Mesendoderm (in vitro differentiated cells): ENCODE results near the gene MCM7.
A peak's percentile ranks its signal among the peaks of the same experiment; 100 is the strongest.
"Not testable (repeated sequence)": the region's sequence is repeated elsewhere in the genome, so short reads cannot be mapped to it uniquely, and the experiment has no call there.

Experiments used
- DNase-seq: peaks from one replicate; pipeline ENCODE4 v3.0.0; 2013
- H2AK5ac ChIP-seq: 2 replicates; pipeline ENCODE4 v1.6.1; 2013; ENCODE audit warnings: low read length, inconsistent platforms
- H2BK120ac ChIP-seq: 2 replicates; pipeline ENCODE4 v1.6.1; 2013; ENCODE audit warnings: low read depth, mild to moderate bottlenecking, low read length, moderate library complexity, mixed read lengths
- H2BK15ac ChIP-seq: replicated peaks from 2 replicates; pipeline ENCODE4 v1.6.1; 2013; ENCODE audit warnings: low read depth, mild to moderate bottlenecking, moderate library complexity
- H2BK5ac ChIP-seq: 2 replicates; pipeline ENCODE4 v1.6.1; 2013; ENCODE audit warnings: low read length, inconsistent platforms
- H3K18ac ChIP-seq: 2 replicates; pipeline ENCODE4 v1.6.1; 2013; ENCODE audit warnings: mild to moderate bottlenecking, low read length, mixed read lengths
- H3K23ac ChIP-seq: one replicate; pipeline ENCODE4 v1.6.1; 2013; ENCODE audit warnings: low read length
- H3K27ac ChIP-seq: 2 replicates; pipeline ENCODE4 v1.5.1; 2013; ENCODE audit warnings: low read depth, mild to moderate bottlenecking, inconsistent platforms, low read length, moderate library complexity
- H3K27me3 ChIP-seq: 2 replicates; pipeline ENCODE4 v1.6.1; 2013; ENCODE audit warnings: low read length, control low read depth, mild to moderate bottlenecking, inconsistent platforms; ENCODE audit not compliant: insufficient read depth, poor library complexity
- H3K36me3 ChIP-seq: 2 replicates; pipeline ENCODE4 v1.6.1; 2013; ENCODE audit warnings: low read length, inconsistent platforms; ENCODE audit not compliant: control insufficient read depth, insufficient read depth
- H3K4ac ChIP-seq: one replicate; pipeline ENCODE4 v1.6.1; 2013; ENCODE audit warnings: low read depth, mild to moderate bottlenecking, low read length, moderate library complexity
- H3K4me1 ChIP-seq: 2 replicates; pipeline ENCODE4 v1.6.1; 2013; ENCODE audit warnings: low read depth, low read length, inconsistent platforms; ENCODE audit not compliant: control insufficient read depth
- H3K4me2 ChIP-seq: 2 replicates; pipeline ENCODE4 v1.6.1; 2013; ENCODE audit warnings: low read length
- H3K4me3 ChIP-seq: 2 replicates; pipeline ENCODE4 v1.5.1; 2013; ENCODE audit warnings: mild to moderate bottlenecking, low read length
- H3K56ac ChIP-seq: one replicate; pipeline ENCODE4 v1.6.1; 2013; ENCODE audit warnings: low read length
- H3K79me1 ChIP-seq: 2 replicates; pipeline ENCODE4 v1.6.1; 2013; ENCODE audit warnings: low read length, inconsistent platforms
- H3K79me2 ChIP-seq: 2 replicates; pipeline ENCODE4 v1.6.1; 2013; ENCODE audit warnings: mild to moderate bottlenecking, low read length; ENCODE audit not compliant: control insufficient read depth, insufficient read depth
- H3K9ac ChIP-seq: 2 replicates; pipeline ENCODE4 v1.6.1; 2013; ENCODE audit warnings: low read length, inconsistent platforms
- H4K5ac ChIP-seq: one replicate; pipeline ENCODE4 v1.6.1; 2013; ENCODE audit warnings: low read length
- H4K8ac ChIP-seq: one replicate; pipeline ENCODE4 v1.6.1; 2013; ENCODE audit warnings: low read depth, mild to moderate bottlenecking, control low read depth, low read length, moderate library complexity
- WGBS: extraction: QIAGEN DNeasy Blood & Tissue Kit; methylation state at CpG from one replicate; pipeline ENCODE4 v1.1.7; 2013; ENCODE audit warnings: low lambda C conversion rate, missing lambda C conversion rate; ENCODE audit not compliant: insufficient coverage; ENCODE audit errors: extremely low coverage; 5-methylcytosine and 5-hydroxymethylcytosine counted together

MCM7 gene

DNA sequence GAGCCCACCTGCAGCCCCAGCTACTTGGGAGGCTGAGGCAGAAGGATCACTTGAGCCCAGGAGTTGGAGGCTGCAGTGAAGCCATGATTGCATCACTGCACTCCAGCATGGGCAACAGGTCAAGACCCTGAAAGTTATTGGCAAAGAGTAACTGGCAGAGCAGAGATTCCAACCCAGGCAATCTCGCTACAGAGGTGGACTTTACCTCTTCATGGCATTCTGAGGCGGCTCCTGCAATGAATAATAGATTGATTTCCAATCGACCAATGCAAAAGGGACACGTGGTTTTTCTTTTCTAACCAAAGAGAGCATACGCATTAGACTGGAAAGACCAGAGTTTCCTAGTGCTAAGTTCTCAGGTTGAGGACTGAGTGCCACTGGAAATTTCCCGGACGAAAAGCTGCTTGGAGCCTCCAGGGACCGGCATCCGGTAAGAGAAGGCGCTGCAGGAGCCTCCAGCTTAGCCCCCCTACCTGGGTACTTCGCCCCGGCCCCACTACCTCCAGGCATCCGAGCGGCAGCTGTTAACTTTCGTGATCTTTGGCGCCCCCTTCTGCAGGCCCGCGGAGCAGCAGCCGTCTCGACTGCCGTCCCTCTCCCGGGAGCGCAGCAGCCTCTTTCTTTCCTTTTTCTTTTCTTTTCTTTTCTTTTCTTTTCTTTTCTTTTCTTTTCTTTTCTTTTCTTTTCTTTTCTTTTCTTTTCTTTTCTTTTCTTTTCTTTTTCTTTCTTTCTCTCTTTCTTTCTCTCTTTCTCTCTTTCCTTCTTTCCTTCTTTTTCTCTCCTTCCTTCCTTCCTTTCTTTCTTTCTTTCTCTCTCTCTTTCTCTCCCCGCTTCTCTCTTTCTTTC, 29.6 kb upstream of the MCM7 start:
- Histone ChIP-seq H3K23ac (no peak overlapping the region), H3K4me3 (no peak overlapping the region), H3K4ac (no peak overlapping the region), H3K27me3 (no peaks in the 10 kb centered on the region), H2BK120ac (no peak overlapping the region), H4K8ac (no peak overlapping the region), H4K5ac (no peak overlapping the region), H2BK5ac (no peak overlapping the region), H2BK15ac (no peak overlapping the region), H3K79me2 (no peaks in the 10 kb centered on the region), H3K79me1 (no peaks in the 10 kb centered on the region), H3K36me3 (no peaks in the 10 kb centered on the region), H3K4me1 (peaks cover 2% of the 10 kb centered on the region), H3K9ac (peak overlapping the region; percentile 67), H3K4me2 (peak overlapping the region; percentile 42), H3K27ac (no peak overlapping the region), H3K18ac (no peak overlapping the region), H2AK5ac (no peak overlapping the region), H3K56ac (peak overlapping the region; percentile 52)
- WGBS: no CpG with 5 or more reads among the region's 24 CpGs
- DNase-seq: peak; percentile 88

DNA sequence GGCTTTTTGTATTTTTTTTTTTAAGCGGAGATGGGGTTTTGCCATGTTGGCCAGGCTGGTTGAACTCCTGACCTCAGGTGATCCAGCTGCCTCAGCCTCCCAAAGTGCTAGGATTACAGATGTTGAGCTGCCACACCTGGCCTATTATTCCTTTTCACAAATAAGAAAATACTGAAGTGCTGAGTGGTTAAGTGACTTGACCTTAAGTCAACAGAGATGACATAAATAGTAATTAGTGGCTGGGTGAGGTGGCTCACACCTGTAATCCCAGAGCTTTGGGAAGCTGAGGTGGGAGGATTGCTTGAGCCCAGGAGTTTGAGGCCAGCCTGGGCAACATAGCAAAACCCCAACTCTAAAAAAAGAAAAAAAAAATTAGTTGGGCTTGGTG, 29.0 kb upstream of the MCM7 start:
- H3K4me2 ChIP-seq, H3K4me3 ChIP-seq, H3K27ac ChIP-seq, H2BK15ac ChIP-seq, H3K36me3 ChIP-seq, H3K9ac ChIP-seq, H3K27me3 ChIP-seq, H2AK5ac ChIP-seq, H3K4me1 ChIP-seq, H3K4ac ChIP-seq, H4K8ac ChIP-seq, H3K56ac ChIP-seq, H3K18ac ChIP-seq, DNase-seq, H3K79me2 ChIP-seq, H3K79me1 ChIP-seq, H2BK120ac ChIP-seq, H4K5ac ChIP-seq, H2BK5ac ChIP-seq, H3K23ac ChIP-seq: not testable (repeated sequence)
- WGBS: no CpG with 5 or more reads among the region's 1 CpG

DNA sequence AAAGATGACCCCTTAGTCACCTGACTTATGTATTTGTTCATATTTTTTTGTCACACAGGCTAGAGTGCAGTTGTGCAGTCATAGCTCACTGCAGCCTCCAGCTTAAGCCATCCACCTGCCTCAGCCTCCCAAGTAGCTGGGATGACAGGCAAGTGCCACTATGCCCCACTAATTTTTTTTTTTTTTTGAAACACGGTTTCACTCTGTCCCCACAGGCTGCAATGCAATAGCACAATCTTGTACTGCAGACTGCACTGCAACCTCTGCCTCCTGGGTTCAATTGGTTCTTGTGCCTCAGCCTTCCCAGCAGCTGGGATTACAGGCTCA, 27.4 kb upstream of the MCM7 start:
- no peak overlapping the region for H2BK5ac ChIP-seq
- no peak overlapping the region for H3K18ac ChIP-seq
- no peaks in the 10 kb centered on the region for H3K79me1 ChIP-seq
- no peak overlapping the region for H3K23ac ChIP-seq
- no peak overlapping the region for H2BK15ac ChIP-seq
- H3K36me3 ChIP-seq: no peaks in the 10 kb centered on the region
- no peak overlapping the region for H4K5ac ChIP-seq
- no CpG with 5 or more reads among the region's 1 CpG for WGBS
- H3K79me2 ChIP-seq: no peaks in the 10 kb centered on the region
- no peak overlapping the region for H3K4ac ChIP-seq
- H3K4me1 ChIP-seq: peaks cover 2% of the 10 kb centered on the region
- H4K8ac ChIP-seq: no peak overlapping the region
- H2AK5ac ChIP-seq: no peak overlapping the region
- H3K27ac ChIP-seq: no peak overlapping the region
- H3K4me2 ChIP-seq: no peak overlapping the region
- H3K56ac ChIP-seq: no peak overlapping the region
- H3K4me3 ChIP-seq: no peak overlapping the region
- H3K9ac ChIP-seq: no peak overlapping the region
- no peak overlapping the region for H2BK120ac ChIP-seq
- DNase-seq: no peak
- no peaks in the 10 kb centered on the region for H3K27me3 ChIP-seq

DNA sequence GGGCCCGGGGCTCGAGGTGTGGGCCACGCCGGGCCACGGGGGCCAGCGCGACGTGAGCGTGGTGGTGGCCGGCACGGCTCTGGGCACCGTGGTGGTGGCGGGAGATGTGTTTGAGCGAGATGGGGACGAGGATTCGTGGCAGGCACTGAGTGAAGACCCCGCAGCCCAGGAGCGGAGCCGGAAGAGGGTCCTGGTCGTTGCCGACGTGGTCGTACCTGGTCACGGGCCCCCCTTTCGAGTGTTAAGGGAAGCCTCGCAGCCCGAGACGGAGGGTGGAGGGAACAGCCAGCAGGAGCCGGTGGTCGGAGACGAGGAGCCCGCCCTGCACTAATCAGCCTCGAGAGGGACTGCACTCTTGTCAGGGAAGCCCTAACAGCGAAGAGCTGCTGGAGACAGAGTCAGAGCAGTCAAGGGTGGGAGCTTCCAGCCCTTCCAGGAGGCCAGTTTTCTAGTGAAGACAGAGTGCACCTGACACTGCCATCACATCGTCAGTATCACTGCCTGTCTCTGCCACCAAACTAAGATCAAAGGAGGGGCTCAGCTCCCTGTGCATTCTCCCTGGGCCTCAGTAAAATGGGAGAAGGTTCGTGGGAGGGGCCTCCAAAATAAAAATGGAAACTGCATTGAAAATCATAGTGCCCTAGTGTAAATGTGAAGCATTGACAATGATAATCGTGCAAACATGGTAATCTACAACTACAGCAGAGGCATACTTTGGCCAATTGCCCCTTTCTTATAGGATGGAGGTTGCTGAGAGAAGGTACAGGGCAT, 26.9 kb upstream of the MCM7 start:
- H3K18ac ChIP-seq: peak overlapping the region; percentile 11
- no peak overlapping the region for H4K5ac ChIP-seq
- H3K4me3 ChIP-seq: peak overlapping the region; percentile 63
- DNase-seq: peak; percentile 51
- no peaks in the 10 kb centered on the region for H3K79me1 ChIP-seq
- H3K4me2 ChIP-seq: peak overlapping the region; percentile 72
- H3K56ac ChIP-seq: peak overlapping the region; percentile 94
- H3K36me3 ChIP-seq: no peaks in the 10 kb centered on the region
- no peak overlapping the region for H3K23ac ChIP-seq
- no peaks in the 10 kb centered on the region for H3K79me2 ChIP-seq
- peak overlapping the region; percentile 2 for H4K8ac ChIP-seq
- H3K27me3 ChIP-seq: no peaks in the 10 kb centered on the region
- no peak overlapping the region for H2AK5ac ChIP-seq
- no CpG with 5 or more reads among the region's 37 CpGs for WGBS
- no peak overlapping the region for H2BK120ac ChIP-seq
- H3K4ac ChIP-seq: peak overlapping the region; percentile 74
- H2BK5ac ChIP-seq: no peak overlapping the region
- H3K4me1 ChIP-seq: peaks cover 2% of the 10 kb centered on the region
- no peak overlapping the region for H3K27ac ChIP-seq
- H2BK15ac ChIP-seq: no peak overlapping the region
- peak overlapping the region; percentile 91 for H3K9ac ChIP-seq

DNA sequence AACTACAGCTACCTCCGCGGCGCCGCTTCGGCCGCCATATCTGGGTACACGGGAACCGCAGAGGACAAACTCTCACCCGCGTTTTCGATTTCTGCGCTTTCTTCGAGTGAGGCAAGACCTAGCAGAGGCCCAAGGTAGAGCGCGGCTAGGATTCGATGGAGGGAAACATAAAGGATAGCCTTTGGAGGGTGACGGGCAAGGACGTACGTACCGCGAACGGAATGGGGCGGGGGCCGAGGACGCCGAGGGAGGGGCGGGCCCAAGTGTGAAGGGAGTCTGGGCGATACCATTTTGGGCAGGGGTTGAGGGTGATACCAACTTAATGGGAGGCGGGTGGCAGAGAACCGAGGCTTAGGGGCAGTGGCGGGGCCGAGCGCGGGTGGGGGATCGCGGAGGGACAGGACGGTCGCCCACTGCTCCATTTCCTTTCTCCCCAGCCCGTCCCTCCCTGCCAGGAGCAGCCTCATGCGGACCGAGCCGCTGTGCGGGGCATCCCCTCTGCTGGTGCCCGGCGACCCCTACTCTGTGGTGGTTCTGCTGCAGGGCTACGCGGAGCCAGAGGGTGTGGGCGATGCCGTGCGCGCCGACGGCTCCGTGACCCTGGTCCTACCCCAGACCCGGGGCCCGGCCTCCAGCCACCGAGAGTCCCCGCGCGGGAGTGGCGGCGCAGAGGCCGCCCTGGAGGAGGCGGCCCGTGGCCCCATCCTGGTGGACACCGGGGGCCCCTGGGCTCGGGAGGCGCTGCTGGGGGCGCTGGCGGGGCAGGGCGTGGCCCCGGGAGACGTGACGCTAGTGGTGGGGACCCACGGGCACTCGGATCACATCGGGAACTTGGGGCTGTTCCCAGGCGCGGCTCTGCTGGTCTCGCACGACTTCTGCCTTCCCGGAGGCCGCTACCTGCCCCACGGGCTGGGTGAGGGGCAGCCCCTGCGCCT, 26.0 kb upstream of the MCM7 start, which contains the start of gene MBLAC1:
Gene MBLAC1 (plus strand): TSS at position 37 of the 935 bp plus-strand sequence. CDS start 429 bp downstream, at position 466.
- Histone ChIP-seq H3K79me2 (no peaks in the 10 kb centered on the region), H2BK120ac (no peak within 1 kb of the TSS), H2BK15ac (no peak within 1 kb of the TSS), H2BK5ac (peak within 1 kb of the TSS; percentile 61), H3K4me2 (peak within 1 kb of the TSS; percentile 72), H3K56ac (peak within 1 kb of the TSS; percentile 94), H4K5ac (no peak within 1 kb of the TSS), H3K27me3 (no peaks in the 10 kb centered on the region), H3K23ac (peak within 1 kb of the TSS; percentile 66), H3K79me1 (no peaks in the 10 kb centered on the region), H3K18ac (peak within 1 kb of the TSS; percentile 19), H4K8ac (peak within 1 kb of the TSS; percentile 2), H3K27ac (peak within 1 kb of the TSS; percentile 91), H2AK5ac (no peak within 1 kb of the TSS), H3K9ac (peak within 1 kb of the TSS; percentile 91), H3K36me3 (no peaks in the 10 kb centered on the region), H3K4me1 (peaks cover 2% of the 10 kb centered on the region), H3K4me3 (peak within 1 kb of the TSS; percentile 69), H3K4ac (peak within 1 kb of the TSS; percentile 74)
- WGBS: no CpG with 5 or more reads among the region's 85 CpGs
- peak; percentile 95 for DNase-seq
